ENCODE measurements around the gene NUDT1. TPM values are rescaled to one million over a fixed set of nuclear protein-coding genes. Genes with fewer than 3 reads are reported as not detected.

Gene NUDT1
- total RNA-seq, 3 donors from 2014 or later (not counting 1 experiment from before 2014, with no cell fraction given) = 17.9 to 19.2 (median 18.2) TPM

GRCh38 chr7:2269991-2270460, 28.0 kb downstream of the NUDT1 start:
- no peaks in the 10 kb centered on the region for H3K27me3 Mint-ChIP-seq (ENCODE audit: low read depth in 2 of 2)
- no peaks in the 10 kb centered on the region for H3K36me3 Mint-ChIP-seq
- no peak overlapping the region for H3K27ac ChIP-seq (ENCODE audit: low read length)
- no peaks in the 10 kb centered on the region for H3K27me3 ChIP-seq (ENCODE audit: control insufficient read depth, insufficient read depth, low read length)
- no peak overlapping the region for H3K27ac Mint-ChIP-seq
- 95% methylated on average over 10 of the region's 10 CpGs for WGBS (ENCODE audit: insufficient coverage)
- ATAC-seq (no peak), DNase-seq (no peak)
- no peak overlapping the region for H3K4me3 ChIP-seq (ENCODE audit: low read length)
- intact Hi-C loops (cut with micrococcal nuclease) = no loop called here
- H3K9me3 Mint-ChIP-seq = no peaks in the 10 kb centered on the region
- no peak overlapping the region for H3K4me3 Mint-ChIP-seq
- no peaks in the 10 kb centered on the region for H3K4me1 ChIP-seq (ENCODE audit: control insufficient read depth, insufficient read depth, low read length)
- H3K36me3 ChIP-seq (ENCODE audit: control insufficient read depth, insufficient read depth, low read length) = peaks cover 6% of the 10 kb centered on the region
- H3K4me1 Mint-ChIP-seq = no peaks in the 10 kb centered on the region
- H3K9me3 ChIP-seq (ENCODE audit: control insufficient read depth, insufficient read depth, low read length) = no peaks in the 10 kb centered on the region
- TF ChIP-seq CTCF (IDR thresholded peaks at IDR 0.05) = no peak

GRCh38 chr7:2270495-2270894, 28.5 kb downstream of the NUDT1 start:
- no peaks in the 10 kb centered on the region for H3K36me3 Mint-ChIP-seq
- ATAC-seq = no peak
- H3K36me3 ChIP-seq (ENCODE audit: control insufficient read depth, insufficient read depth, low read length) = peaks cover 6% of the 10 kb centered on the region
- 93% methylated on average over 8 of the region's 8 CpGs for WGBS (ENCODE audit: insufficient coverage)
- H3K27me3 ChIP-seq (ENCODE audit: control insufficient read depth, insufficient read depth, low read length) = no peaks in the 10 kb centered on the region
- H3K4me1 ChIP-seq (ENCODE audit: control insufficient read depth, insufficient read depth, low read length) = no peaks in the 10 kb centered on the region
- H3K9me3 Mint-ChIP-seq = no peaks in the 10 kb centered on the region
- no peak for DNase-seq
- H3K4me1 Mint-ChIP-seq = no peaks in the 10 kb centered on the region
- H3K9me3 ChIP-seq (ENCODE audit: control insufficient read depth, insufficient read depth, low read length) = no peaks in the 10 kb centered on the region
- H3K4me3 Mint-ChIP-seq = no peak overlapping the region
- no peak overlapping the region for H3K4me3 ChIP-seq (ENCODE audit: low read length)
- H3K27ac Mint-ChIP-seq = no peak overlapping the region
- no peak overlapping the region for H3K27ac ChIP-seq (ENCODE audit: low read length)
- intact Hi-C loops (cut with micrococcal nuclease) = no loop called here
- no peaks in the 10 kb centered on the region for H3K27me3 Mint-ChIP-seq (ENCODE audit: low read depth in 2 of 2)
- no peak for TF ChIP-seq CTCF (IDR thresholded peaks at IDR 0.05)

DNA sequence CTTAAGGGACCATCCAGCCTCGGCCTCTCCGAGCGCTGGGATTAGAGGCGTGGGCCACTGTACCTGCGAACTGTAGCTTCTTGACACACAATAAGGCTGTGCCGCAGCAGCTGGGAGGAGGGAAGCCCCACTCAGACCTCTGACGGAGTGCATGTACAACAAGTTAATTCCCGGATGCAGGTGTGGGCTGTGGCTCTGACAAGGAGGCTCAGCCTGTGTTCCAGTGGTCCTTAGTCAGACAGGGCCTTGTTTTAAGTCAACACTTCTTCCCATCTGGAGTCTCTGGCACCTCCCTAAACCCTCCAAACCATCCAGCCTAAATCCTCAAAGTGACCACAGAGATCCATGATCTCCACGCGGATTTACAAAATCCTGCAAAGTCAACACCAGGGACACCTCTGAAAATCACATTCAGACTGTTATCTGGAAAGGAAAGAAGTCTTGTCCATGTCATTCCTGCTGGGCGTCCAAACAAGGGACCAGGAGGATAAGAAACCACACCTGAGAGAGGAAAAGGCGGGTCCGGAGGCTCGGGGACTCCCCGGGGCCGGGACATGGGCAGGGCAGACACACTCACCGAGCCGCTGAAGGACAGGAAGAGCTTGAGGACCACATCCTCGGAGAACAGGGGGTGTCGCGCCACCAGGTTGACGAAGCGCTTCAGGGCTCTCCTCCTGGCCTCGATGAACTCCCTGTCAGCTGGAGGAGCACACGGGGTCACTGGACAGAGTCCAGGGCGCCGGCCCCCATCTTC, 29.4 kb downstream of the NUDT1 start:
- no peak overlapping the region for H3K4me3 ChIP-seq (ENCODE audit: low read length)
- no peaks in the 10 kb centered on the region for H3K4me1 ChIP-seq (ENCODE audit: control insufficient read depth, insufficient read depth, low read length)
- Mint-ChIP-seq H3K4me3 (no peak overlapping the region), H3K36me3 (no peaks in the 10 kb centered on the region), H3K9me3 (no peaks in the 10 kb centered on the region), H3K4me1 (no peaks in the 10 kb centered on the region), H3K27me3 (ENCODE audit: low read depth in 2 of 2) (no peaks in the 10 kb centered on the region), H3K27ac (no peak overlapping the region)
- no peaks in the 10 kb centered on the region for H3K9me3 ChIP-seq (ENCODE audit: control insufficient read depth, insufficient read depth, low read length)
- peaks cover 8% of the 10 kb centered on the region for H3K36me3 ChIP-seq (ENCODE audit: control insufficient read depth, insufficient read depth, low read length)
- DNase-seq = no peak
- no peak for TF ChIP-seq CTCF (IDR thresholded peaks at IDR 0.05)
- no peak for ATAC-seq
- no peaks in the 10 kb centered on the region for H3K27me3 ChIP-seq (ENCODE audit: control insufficient read depth, insufficient read depth, low read length)
- intact Hi-C loops (cut with micrococcal nuclease) = no loop called here
- WGBS (ENCODE audit: insufficient coverage) = 93% methylated on average over 27 of the region's 27 CpGs
- no peak overlapping the region for H3K27ac ChIP-seq (ENCODE audit: low read length)

DNA sequence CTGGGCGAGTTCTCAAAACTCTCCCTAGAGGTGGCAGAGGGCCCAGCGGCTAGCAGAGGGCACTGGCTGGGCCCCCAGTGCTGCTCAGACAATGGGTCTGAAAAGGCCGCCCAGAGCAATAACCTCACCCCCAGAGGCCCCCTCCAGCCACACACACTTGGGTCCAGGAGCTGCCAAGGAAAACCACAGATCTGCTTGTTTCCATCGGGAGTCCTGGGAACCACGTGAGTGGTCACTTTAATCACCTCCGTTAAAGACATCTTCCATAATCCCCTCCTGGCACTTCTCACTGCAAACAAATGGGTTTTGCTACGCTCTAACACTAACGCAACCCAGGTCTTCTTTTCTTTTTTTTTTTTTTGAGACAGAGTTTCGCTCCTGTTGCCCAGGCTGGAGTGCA, 30.0 kb downstream of the NUDT1 start:
- Mint-ChIP-seq H3K4me1 (no peaks in the 10 kb centered on the region), H3K9me3 (no peaks in the 10 kb centered on the region), H3K4me3 (no peak overlapping the region), H3K36me3 (no peaks in the 10 kb centered on the region), H3K27ac (no peak overlapping the region), H3K27me3 (ENCODE audit: low read depth in 2 of 2) (no peaks in the 10 kb centered on the region)
- peaks cover 8% of the 10 kb centered on the region for H3K36me3 ChIP-seq (ENCODE audit: control insufficient read depth, insufficient read depth, low read length)
- intact Hi-C loops (cut with micrococcal nuclease) = no loop called here
- no peak for ATAC-seq
- H3K9me3 ChIP-seq (ENCODE audit: control insufficient read depth, insufficient read depth, low read length) = no peaks in the 10 kb centered on the region
- no peaks in the 10 kb centered on the region for H3K27me3 ChIP-seq (ENCODE audit: control insufficient read depth, insufficient read depth, low read length)
- no peak for TF ChIP-seq CTCF (IDR thresholded peaks at IDR 0.05)
- H3K4me1 ChIP-seq (ENCODE audit: control insufficient read depth, insufficient read depth, low read length) = no peaks in the 10 kb centered on the region
- H3K4me3 ChIP-seq (ENCODE audit: low read length) = no peak overlapping the region
- no peak overlapping the region for H3K27ac ChIP-seq (ENCODE audit: low read length)
- 89% methylated on average over 9 of the region's 9 CpGs for WGBS (ENCODE audit: insufficient coverage)
- DNase-seq = no peak

Data from natural killer cell (primary cell).